Hepatic stellate cell (primary cell): ENCODE measurements around the gene MECR.

Experiments
- DNase-seq: peaks from one replicate; pipeline ENCODE4 v3.0.0; 2011; ENCODE audit warnings: low spot score

The MECR gene, protein sequence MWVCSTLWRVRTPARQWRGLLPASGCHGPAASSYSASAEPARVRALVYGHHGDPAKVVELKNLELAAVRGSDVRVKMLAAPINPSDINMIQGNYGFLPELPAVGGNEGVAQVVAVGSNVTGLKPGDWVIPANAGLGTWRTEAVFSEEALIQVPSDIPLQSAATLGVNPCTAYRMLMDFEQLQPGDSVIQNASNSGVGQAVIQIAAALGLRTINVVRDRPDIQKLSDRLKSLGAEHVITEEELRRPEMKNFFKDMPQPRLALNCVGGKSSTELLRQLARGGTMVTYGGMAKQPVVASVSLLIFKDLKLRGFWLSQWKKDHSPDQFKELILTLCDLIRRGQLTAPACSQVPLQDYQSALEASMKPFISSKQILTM

DNA sequence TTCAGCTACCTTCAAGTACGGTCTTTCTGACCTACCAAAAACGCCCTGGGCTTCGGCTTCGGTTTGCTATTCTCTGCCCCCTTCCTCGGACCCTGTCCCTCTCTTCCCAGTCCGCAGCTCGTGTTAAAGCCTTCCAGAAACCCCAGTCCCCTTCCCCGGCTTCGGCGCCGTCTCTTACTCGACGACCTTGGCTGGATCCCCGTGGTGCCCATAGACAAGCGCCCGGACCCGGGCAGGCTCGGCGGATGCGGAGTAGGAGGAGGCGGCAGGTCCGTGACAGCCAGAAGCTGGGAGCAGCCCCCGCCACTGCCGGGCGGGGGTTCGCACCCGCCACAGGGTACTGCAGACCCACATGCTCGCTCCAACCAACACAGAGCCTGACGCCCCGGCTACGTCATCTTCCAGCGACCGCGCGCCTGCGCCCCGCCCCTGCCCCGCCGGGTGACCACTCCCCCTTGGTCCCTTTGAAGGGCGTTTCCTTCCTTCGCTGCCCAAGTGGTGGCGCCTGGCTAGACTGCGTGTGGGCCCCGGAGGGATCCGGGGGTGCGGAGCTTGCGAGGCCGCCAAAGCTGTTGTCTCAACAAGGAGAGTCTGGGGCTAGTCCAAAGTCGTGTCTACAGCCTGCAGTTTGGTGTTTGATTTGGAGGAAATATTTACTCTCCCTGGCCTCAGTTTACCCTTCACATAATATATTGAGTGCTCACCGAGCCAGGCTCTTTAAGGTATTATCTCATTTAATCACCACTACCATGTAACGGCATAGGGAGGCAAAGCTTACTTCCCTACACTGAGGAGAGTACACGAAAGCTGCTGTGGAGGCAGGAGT, at the start of gene MECR:
Gene MECR (minus strand): TSS at position 382 of the 826 bp plus-strand sequence. CDS start 28 bp downstream, at position 354.
- DNase-seq: peak; percentile 96

DNA sequence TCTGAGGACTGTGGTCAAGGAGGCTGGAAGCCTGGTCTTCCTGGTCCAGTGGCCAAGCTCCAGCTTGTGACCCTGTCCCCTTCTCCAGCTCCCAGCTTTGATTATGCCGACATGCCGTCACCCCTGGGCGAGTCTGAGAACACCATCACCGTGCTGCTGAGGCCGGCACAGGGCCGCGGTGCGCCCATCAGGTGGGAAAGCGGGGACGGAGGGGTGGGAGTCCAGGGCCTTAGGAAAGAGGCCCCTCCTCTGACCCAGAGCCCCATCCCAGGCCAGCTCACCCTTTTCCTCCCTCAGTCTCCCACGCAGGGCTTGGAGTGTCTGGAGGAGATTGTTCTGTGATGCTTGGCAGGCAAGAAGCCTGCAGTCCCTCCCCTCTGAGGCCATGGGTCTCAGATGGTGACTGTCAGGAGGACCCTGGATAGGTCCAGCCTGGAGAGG, 49.2 kb upstream of the MECR start:
- DNase-seq: no peak

- DNase-seq: no peak
Measured at GRCh38 chr1:29279406-29279805, 48.7 kb upstream of the MECR start.

DNA sequence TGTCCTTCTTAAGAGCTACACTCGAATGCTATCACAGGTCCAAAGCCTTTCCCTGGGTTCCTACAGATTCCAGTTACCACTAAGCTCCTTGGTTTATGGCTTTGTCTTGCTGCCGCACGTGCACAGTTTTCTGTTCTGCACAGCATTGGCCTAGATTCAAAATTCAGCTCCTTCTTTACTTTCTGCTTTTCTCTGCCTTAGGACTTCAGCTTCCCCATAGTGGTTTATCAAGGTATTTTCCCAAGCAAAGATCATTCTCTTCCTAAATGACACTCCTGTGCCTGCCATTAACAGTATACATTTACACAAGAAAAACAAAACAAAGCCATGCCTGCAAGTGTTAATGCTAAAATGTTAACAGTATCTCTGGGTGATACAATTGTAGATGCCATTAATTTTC, 47.4 kb upstream of the MECR start:
- DNase-seq: no peak

GRCh38 chr1:29275435-29275834, 44.7 kb upstream of the MECR start:
- DNase-seq: no peak

DNA sequence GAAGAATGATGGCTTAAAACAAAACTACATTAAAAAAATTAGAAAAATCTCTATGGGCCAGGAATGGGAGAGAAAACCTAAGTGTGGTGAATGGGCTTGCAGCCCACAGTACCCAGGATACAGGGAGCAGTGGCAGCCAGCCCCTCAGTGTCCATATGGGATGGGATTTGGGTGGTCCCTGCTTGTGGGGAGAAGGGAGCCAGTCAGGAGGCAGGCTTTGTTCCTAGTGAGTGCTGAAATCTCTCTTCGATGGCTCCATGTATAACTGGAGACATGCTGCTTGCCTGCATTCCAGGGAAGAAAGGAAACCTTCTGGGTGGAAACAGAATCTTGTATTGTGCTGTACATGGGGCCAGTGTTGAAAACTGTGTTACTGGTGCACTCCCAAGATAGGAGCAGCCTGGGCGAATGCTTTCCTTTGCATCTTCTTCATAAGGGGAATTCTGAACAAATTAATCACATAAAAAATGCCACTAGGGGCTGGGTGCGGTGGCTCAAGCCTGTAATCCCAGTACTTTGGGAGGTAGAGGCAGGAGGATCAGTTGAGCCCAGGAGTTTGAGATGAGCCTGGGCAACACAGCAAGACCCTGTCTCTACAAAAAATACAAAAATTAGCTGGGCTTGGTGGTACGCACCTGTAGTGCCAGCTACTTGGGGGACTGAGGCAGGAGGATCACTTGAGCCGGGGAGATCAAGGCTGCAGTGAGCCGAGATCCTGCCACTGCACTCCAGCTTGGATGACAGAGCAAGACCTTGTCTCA, 41.6 kb upstream of the MECR start:
- DNase-seq: no peak

DNA sequence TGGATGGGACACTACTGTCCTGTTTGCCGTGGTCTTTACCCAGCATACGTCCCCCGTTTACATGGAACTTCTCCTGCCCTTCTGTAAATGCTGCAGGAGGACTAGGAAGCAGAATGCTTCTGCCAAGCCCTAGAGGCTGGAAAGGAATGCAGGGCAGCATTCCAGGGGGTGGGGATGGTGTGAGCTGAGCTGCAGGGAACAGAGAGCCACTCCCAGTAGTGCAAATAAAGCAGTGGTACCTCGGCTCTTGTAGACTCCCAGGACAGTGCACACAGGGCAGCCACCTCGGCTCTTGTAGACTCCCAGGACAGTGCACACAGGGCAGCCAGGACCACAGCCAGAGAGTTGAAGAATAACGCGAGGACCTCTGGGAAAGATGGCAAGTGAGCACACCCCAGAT, 41.0 kb upstream of the MECR start:
- DNase-seq: peak; percentile 82

DNA sequence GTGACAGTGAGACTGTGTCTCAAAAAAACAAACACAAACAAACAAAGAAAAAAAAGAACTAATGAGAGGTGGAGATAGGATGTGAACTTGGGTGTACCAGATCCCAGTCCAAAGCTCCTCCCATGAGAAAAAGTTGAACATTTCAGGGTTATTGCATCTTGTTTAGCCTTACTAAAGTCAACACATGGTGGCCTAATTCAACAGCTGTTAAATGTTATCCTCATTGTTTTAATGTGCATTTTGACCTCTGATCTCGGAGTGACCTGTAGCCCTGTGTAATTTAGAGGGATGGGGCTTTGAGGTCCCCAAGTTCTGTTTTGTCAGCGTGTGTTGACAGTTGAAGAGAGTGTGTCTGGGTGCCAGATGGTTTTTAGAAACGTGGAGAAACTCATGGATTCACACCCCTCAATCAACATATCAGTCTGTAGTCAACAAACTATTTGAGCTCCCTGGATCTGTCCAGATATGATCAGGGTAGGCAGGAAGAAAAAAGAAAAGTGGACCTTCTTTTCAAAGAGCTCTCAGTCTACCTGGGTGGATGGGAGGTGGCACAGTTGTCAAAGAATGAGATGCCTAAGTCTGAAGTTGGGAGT, 40.3 kb upstream of the MECR start:
- no peak for DNase-seq

DNA sequence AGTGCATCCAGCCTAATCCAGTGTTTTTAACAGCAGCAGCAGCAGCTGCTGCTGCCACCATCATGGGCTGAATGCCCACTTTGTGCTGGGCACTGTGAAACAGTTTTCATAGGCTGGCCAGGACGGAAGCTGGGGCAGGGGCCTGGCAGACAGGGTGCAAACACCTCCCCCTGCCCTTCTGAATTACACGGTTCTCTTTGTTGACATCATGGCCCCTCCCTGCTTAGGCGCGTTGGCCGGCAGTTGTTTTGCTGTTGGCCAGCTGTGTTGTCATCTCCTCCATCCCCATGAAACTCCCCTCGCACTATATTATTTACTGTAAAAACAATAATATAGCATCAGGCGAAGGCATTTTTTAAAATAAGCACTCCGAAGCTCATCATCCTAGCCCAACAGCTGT, 38.6 kb upstream of the MECR start:
- DNase-seq: no peak

GRCh38 chr1:29267321-29268070, 36.8 kb upstream of the MECR start:
- no peak for DNase-seq

DNA sequence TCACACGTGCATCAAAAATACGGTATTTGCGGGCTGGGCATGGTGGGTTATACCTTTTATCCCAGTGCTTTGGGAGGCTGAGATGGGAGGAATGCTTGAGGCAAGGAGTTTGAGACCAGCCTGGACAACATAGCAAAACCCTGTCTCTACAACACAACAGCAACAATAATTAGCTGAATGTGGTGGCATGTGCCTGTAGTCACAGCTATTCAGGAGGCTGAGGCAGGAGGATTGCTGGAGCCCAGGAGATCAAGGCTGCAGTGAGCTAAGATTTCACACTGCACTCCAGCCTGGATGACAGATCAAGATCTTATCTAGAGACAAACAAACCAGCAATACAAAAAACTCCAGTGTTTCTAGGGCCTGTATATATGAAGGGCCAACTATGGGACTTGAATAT, 36.2 kb upstream of the MECR start:
- no peak for DNase-seq

DNA sequence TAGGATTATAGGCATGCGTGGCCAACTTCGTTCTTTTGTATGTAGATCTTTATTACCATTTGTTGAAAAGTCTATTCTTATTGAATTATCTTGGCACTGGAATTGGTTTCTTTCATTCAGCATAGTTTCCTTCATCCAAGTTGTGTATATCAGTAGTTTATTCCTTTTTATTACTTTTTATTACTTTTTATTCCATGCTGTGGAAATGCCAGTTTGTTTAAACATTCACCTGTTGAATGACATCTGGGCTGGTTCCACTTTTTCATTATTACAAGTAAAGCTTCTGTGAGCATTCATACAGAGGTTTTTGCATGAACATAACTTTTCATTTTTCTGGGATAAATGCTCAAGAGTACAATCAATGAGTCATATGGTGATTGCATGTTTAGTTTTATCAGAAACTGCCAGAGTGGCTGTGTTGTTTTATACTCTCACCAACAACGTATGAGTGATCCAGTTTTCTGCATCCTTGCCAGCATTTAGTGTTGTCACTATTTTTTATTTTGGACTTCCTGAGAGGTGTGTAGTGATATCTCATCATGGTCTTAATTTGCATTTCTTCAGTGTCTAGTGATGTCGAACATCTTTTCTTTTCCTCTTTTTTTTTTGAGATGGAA, 34.1 kb upstream of the MECR start:
- DNase-seq: peak; percentile 47

DNA sequence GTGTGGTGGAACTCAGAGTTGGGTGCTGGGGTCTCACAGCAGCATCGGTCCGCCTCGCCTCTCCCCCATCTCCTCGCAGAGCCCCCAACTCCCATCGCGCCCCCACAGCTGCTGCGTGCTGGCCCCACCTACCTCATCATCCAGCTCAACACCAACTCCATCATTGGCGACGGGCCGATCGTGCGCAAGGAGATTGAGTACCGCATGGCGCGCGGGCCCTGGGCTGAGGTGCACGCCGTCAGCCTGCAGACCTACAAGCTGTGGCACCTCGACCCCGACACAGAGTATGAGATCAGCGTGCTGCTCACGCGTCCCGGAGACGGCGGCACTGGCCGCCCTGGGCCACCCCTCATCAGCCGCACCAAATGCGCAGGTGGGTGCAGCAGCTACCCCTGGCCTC, 29.8 kb upstream of the MECR start:
- DNase-seq: no peak

DNA sequence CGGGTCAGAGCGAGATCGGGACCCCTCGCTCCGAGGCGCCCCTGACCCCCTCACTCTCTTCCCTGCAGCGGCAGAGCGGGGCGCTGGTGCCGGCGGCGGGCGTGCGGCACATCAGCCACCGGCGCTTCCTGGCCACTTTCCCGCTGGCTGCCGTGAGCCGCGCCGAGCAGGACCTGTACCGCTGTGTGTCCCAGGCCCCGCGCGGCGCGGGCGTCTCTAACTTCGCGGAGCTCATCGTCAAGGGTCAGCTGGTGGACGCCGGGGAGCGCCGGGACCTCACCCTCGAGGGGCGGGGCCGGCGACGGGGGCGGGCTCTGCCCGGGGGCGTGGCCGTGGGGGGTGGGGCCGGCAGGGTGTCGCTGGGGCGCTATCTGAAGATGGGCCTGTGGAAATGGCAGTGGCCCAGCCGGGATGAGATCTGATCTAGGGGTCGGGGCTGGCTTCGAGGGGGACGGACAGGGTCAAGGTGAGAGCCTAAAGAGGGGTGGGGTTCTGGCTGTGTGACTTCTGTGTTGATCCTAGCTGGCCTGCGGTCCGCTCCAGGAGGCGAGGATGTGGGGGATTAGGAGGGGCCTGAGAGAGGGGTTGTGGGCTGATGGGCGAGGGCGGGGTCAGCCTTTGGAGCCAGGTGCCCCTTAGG, 29.2 kb upstream of the MECR start:
- peak; percentile 56 for DNase-seq

DNA sequence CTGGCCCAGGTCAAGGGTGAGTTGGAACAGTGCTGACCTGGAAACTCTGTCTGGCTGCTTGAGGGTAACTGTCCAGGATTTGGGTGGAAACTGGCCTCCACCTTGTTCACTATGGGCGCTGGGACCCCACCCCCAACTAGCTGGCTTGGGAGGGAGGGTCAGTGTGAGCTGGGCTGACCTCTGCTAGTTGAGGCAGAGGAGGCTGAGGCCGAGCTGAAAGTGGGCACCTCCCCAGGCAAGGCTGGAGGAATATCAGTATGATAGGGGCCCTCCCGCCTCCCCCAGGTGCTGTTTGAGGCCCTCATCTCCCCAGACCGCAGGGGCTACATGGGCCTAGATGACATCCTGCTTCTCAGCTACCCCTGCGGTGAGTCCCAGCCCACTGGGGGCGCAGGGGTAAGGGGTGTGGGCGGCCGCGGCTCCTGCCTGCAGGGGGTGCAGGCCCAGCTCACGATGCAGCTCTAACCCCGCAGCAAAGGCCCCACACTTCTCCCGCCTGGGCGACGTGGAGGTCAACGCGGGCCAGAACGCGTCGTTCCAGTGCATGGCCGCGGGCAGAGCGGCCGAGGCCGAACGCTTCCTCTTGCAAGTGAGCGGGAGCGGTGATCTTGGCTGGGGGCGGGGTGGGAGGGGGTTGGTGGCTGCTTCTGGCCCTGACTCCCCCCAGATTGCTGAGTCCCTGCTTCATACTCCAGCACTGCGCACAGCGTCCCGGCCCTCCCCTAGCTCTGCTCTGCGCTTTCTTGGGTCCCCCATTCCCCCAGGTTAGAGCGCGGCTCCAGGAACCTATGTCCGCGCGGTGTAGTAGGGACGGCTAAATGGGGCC, 28.5 kb upstream of the MECR start:
- DNase-seq: no peak

GRCh38 chr1:29258189-29258975, 27.6 kb upstream of the MECR start:
- no peak for DNase-seq

- DNase-seq: no peak
Measured at GRCh38 chr1:29256979-29257804, 26.5 kb upstream of the MECR start.

GRCh38 chr1:29256394-29256793, 25.7 kb upstream of the MECR start:
- DNase-seq: no peak
